Right renal cortex interstitium (tissue), 3 donors: Measurements from ENCODE around the gene KCNB1. TPM values are rescaled to one million over a fixed set of nuclear protein-coding genes. Genes with fewer than 3 reads are reported as not detected.
"Not testable (repeated sequence)": the region's sequence is repeated elsewhere in the genome, so short reads cannot be mapped to it uniquely, and the experiment has no call there.

ENCODE experiments used
- DNase-seq, 3 donors: peaks; one replicate each; pipeline ENCODE4 v3.0.0-alpha.2; 2013; ENCODE audit warnings: low read depth in 3 of 3, low spot score in 2 of 3
- polyA plus RNA-seq, 3 donors: library from polyadenylated mRNA; unstranded; fragments of 120-200 nt; gene quantifications; one replicate each; pipeline ENCODE4 v1.2.1, GENCODE V29; 2013; ENCODE audit not compliant: insufficient read length in 3 of 3

The KCNB1 gene
- polyA plus RNA-seq, 3 donors, result 0.47 to 0.51 (median 0.47) TPM

DNA sequence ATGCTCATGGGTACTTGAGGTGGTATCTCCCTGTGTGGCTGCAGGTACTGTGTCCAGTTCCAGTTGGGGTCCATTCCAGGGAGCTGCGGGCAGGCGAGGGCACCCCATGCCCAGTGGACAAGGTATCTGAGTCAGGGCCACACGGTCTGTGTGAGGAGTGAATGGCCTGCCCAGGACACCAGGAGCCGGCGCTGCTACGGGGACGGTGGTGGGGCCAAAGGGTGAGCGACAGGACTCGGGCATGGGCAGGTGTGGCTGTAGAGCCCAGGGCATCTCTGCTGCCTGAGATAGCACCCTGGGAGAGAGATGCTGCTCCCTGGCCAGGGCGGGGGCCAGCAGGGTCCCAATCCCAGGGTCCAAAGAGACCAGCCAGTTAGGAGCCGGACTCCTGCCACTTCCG, 147.0 kb downstream of the KCNB1 start:
- DNase-seq, result no peak

DNA sequence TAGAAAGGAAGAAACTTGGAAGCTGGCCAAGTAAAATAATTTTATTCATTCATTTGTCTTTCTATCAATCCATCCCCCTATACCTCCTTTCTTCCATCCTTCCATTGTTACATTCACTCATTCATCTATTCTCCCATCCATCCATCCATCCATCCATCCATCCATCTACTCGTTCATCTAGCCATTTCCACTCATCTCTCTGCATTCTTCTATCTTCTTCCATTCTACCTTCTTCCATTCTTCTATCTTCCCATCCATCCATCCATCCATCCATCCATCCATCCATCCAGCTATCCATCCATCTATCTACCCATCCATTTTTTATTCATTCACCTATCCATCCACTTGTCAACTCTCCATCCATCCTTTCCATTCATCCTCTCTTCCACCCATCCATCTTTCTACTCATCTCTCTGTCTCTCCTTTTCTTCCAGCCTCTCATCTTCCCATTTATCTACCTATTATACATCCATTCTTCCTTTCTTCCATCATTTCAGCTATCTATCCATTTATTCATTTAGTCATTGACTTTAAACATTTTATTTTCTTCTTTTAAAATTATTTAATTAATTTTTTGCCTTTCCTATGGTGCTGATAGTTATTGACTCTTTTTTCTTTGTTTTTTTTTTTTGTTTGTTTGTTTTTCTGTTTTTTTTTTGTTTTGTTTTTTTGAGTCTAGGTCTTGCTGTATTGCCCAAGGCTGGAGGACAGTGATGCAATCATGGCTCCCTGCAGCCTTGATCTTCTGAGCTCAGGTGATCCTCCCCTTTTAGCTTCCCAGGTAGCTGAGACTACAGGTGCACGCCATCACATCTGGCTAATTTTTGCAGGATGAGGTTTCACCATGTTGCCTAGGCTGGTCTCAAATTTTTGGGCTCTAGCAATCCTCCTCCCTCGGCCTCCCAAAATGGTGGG, 151.5 kb downstream of the KCNB1 start:
- DNase-seq, result no peak

DNA sequence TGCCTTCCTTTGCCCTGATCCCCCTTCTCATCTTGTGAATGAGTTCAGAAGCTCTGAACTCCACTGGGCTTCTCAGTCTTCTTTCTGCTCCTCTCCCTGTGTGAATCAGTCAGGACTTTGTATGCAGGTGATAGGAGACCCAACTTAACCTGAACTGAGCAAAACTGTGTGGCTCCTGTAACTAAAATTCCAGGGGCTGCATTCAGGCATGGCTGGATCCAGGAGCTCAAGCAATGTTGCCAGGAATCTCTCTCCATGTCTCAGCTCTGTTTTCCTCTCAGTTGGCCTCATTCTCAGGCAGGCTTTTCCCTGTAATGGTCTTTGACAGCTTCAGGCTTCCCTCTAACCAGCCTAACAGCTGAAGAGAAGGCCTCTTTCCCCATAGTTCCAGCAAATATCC, 153.7 kb downstream of the KCNB1 start:
- DNase-seq, result no peak

DNA sequence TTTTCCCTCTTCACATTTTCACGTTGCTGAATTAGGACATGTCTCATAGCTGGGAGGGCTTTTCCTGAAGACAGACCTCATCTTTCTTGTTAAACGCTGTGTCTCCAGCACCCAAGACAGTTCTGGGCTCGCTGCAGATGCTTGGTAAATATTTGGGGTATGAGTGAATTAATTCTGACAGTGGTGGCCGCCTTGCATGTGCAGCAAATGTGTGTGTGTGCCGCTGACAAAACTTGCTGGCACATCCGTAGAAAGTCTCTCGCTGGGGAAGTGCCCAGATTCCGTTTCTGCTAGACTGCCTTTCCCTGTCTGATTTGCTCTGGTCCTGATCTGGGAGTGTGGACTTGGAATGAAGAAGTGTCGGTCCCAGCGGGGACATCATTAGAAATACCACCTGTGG, 156.4 kb downstream of the KCNB1 start:
- no peak for DNase-seq

DNA sequence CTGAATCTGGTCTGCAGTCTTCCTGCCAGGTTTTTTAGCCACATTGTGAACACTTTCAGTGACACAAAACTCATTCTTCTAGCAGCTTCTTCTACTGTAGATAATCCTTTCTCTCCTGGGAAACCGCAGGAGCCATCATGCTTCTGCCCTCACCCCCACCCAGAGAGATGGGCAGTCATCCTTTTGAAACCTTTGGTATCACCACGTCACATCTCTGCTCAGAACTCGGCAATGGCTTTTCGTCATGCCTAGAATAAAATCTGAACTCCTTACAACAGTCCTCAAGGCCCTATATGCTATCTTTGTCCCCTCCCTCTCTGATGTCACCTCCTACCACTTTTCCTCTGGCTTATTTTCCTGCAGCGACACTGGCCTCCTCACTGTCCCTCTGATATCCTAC, 158.2 kb downstream of the KCNB1 start:
- DNase-seq, result no peak

DNA sequence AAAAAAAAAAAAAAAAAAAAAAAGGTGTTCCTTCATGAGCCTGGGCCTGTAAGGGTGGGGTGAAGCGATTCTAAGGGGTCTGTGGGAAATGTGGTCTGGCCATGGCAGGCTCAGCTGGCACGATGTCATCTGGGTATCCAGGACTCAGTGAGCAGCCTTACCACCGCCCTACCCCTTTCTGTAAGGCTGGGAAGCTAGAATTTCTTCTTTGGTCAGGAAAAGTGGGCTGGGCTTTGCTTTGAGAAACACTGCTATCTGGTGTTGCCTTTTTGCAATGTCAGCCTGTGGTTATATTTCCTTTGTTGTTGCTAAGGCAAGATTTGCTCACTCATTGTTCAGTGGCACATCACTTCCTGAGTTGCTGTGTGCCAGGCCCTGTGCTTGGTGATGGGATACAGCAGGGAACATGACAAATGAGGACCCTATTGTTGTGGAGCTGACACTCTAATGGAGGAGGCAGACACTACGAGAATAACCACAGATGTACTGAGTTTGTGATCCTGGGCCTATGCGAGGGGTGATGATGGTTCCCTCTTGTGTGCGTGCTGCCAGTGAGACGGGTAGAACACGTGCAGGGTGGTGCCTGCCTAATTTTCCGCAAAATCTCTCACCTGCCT, 158.7 kb downstream of the KCNB1 start:
- no peak for DNase-seq

DNA sequence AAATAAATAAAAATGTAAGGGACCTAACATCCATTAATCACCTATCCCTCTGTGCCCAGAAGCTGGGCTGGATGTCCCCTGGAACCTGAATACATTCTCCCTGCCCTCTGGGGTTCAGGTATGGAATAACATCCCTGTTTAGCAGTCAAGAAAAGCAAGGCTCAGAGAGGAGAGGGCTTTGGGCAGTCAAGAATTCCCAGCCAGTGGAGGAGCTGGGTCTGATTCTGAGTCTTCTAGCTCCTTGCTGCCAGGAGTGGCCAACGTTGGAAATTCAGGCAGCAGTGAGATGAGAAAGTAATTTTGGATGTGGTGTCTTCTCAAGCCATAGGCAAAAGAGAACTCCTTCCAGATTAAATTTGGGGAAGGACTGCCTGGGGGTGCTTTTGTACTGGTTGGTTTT, 162.0 kb downstream of the KCNB1 start:
- no peak for DNase-seq

DNA sequence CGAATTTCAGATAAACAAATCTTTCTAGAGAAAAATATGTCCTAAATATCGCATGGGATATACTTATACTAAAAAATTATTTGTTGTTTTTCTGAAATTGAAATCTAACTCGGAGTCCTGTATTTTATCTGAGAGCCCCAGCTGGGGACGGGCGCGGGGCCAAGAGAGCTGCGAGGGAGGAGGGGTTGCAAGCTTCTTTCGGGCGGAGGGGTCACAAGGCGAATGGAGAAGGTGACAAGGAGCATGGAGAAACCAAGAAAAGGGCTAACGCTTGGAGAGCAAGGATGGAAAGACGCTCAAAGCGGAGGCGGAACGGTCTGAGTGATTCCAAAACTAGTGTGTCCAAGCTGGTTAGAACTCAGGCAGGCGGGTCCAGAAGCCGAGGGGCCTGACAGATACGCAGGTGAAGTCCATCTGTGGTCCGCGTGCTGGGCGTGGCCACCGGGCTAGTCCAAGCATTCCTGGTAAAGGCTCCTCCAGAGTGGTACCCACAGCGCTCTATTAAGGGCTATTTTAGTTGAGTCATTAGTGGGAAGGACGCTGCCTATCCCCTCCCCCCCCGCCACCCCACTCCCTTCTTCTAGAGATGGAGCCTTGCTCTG, 163.2 kb downstream of the KCNB1 start:
- DNase-seq, result no peak

DNA sequence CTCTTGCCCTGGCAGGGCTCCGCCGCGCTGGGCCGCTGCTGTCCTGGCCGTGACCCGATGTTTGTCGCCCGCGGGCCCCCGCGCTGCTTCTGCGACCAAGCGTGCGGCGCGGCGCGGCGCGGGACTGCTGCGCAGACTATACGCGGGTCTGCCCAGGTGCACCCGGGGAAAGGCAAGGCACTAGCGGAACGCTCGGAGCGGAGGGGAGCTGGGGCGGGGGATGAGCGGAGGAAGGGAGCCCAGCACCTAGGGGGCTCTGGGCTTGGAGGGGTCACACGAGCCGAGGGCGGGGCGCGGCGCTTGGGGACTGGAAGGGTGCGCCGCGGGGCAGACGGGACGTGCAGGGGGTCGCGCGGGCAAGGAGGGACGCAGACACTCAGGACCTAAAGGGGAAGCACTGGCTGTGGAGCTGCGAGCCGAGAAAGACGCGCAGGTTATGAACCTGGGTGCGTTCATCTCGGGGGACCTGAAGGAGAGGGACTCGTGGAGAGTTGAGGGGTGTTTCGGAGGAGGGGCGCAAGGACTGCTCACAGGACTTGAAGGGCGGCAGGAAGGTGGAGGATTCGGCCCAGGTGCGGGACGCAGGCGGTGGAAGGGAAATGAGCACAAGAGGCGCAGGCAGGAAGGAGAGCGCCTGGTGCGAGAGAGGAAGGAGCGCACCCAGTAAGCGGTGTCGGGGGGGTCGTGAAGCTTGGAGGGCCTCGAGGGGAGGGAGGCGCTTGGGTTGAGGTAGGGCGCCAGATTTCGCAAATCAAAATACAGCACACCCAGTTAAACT, 163.8 kb downstream of the KCNB1 start:
- no peak for DNase-seq

DNA sequence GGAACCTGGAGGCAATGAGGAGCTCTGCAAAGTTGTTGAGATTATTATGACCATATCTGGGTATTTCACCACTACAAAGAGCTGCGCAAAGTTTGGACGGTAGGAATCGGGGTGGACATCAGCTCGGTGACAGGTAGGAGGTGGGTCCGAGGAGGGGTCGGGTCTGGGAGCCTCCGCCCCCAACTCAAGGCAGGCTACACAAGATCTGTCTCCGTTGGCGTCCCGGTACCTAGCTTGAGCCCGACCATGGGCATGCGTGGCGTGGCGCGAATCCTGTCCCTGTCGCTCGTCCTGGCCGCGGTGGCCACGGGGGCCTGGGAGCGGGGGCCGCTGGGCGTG, 164.4 kb downstream of the KCNB1 start:
- DNase-seq, result no peak

DNA sequence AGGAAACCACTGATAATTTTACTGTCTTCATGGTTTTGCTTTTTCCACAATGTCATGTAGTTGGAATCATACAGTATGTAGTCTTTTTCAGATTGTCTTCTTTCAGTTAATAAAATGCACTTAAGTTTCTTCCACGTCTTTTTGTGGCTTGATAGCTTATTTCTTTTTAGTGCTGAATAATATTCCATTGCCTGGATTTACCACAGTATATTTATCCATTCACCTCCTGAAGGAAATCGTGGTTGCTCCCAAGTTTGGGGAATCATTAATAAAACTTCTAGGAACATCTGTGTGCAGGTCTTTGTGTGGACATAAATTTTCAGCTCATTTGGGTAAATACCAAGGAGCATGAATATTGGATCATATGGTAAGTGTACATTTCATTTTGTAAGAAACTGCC, 165.8 kb downstream of the KCNB1 start:
- no peak for DNase-seq

DNA sequence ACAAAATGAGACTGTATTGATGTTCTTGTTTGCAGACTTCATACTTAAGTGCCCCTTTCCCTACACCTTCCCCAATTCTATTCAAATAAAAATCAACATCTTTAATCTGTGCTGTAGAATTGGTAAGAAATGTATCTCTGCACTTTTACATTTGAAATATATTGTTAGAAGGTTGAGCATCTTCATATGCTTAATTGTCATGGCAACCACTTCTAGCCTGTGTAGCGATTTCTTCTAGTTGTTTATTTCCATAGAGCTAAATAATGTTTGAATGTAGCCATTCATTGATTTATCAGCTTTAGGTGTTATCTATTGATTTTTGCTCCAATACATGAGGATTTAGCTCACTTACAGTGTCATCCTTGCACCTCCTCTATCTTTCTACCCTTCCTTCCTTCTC, 166.9 kb downstream of the KCNB1 start:
- DNase-seq, result no peak

DNA sequence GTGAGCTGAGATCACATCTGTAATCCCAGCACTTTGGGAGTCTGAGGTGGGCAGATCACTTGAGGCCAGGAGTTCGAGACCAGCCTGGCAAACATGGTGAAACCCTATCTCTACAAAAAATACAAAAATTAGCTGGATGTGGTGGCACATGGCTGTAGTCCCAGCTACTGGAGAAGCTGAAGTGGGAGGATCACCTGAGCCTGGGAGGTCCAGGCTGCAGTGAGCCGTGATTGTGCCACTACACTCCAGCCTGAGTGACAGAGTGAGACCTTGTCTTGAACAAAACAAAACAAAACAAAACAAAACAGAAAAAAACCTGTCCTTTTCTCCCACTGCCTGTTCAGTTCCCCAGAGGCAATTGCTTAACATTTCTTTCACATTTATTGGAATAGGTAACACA, 168.4 kb downstream of the KCNB1 start:
- not testable (repeated sequence) for DNase-seq

Other genes with a start within 250 kb of the KCNB1 start
- gene ZNFX1, start 204.6 kb downstream of the KCNB1 start, polyA plus RNA-seq, result 10 to 100 TPM; 14.7 to 17.2 (median 17.1) TPM
- 10 to 100 TPM; 27.0 to 31.6 (median 28.0) TPM for gene PTGIS, start 85.5 kb upstream of the KCNB1 start, polyA plus RNA-seq
- 10 to 100 TPM; 50.0 to 56.4 (median 50.1) TPM for gene B4GALT5, start 231.2 kb upstream of the KCNB1 start, polyA plus RNA-seq